ENCODE data around the gene SERPINB6. TPM values are rescaled to one million over a fixed set of nuclear protein-coding genes. Genes with fewer than 3 reads are reported as not detected.

SERPINB6 gene
- total RNA-seq, 1 experiment from 2014 or later, result 131 TPM

DNA sequence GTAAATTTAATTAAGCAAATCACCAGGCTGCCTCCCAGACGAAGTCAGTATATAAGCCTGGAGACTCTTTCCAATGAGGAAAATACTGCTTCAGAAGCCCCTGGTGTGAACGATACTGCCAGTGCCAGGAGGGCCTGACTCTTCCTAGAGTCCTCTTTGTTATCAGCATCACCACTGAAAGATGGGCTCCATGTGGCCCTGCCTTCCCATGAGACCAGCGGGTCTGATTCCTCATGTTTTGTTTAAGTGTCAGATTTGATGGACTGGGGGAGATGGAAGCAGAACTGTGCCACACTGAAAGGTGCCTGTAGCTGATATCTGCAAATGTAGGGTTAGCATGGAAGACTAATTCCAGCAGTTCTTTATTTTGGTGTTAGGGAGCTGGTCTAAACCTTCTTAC lies 36.2 kb upstream of the SERPINB6 start:
- H3K36me3 ChIP-seq (ENCODE audit: control insufficient read depth, insufficient read depth, low read length), result peaks cover 2% of the 10 kb centered on the region; the same call in 1 of the 2 replicates
- TF ChIP-seq, protein P1, sequence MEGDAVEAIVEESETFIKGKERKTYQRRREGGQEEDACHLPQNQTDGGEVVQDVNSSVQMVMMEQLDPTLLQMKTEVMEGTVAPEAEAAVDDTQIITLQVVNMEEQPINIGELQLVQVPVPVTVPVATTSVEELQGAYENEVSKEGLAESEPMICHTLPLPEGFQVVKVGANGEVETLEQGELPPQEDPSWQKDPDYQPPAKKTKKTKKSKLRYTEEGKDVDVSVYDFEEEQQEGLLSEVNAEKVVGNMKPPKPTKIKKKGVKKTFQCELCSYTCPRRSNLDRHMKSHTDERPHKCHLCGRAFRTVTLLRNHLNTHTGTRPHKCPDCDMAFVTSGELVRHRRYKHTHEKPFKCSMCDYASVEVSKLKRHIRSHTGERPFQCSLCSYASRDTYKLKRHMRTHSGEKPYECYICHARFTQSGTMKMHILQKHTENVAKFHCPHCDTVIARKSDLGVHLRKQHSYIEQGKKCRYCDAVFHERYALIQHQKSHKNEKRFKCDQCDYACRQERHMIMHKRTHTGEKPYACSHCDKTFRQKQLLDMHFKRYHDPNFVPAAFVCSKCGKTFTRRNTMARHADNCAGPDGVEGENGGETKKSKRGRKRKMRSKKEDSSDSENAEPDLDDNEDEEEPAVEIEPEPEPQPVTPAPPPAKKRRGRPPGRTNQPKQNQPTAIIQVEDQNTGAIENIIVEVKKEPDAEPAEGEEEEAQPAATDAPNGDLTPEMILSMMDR (IDR thresholded peaks at IDR 0.05), result no peak
- no peak for TF ChIP-seq TCF7L2 (IDR thresholded peaks at IDR 0.05; ENCODE audit: low read depth, low read length)
- TF ChIP-seq POLR2AphosphoS5 (IDR thresholded peaks at IDR 0.05; ENCODE audit: low read depth, low read length), result no peak
- no peak for TF ChIP-seq REST (IDR thresholded peaks at IDR 0.05; ENCODE audit: insufficient read depth in 1 of 2, low read depth in 2 of 2, low read length in 1 of 2)
- TF ChIP-seq SIN3A (IDR thresholded peaks at IDR 0.05; ENCODE audit: borderline replicate concordance, insufficient read depth, low read depth, low read length), result no peak
- H3K9me3 ChIP-seq (ENCODE audit: control insufficient read depth, insufficient read depth, low read depth, low read length), result peaks cover 8% of the 10 kb centered on the region
- ATAC-seq, result no peak
- no peaks in the 10 kb centered on the region for H3K4me1 ChIP-seq (ENCODE audit: control insufficient read depth, insufficient read depth, low read length)
- CTCF ChIA-PET, result interaction anchor here (0.8 kb wide), 1 partner anchor 61 kb away, joined by 7 read pairs; no protein-coding TSS in a partner anchor
- DNase-seq (ENCODE audit: low read depth, low spot score), result no peak
- intact Hi-C loops (cut with micrococcal nuclease; ENCODE audit: unreplicated experiment), result no loop called here
- POLR2A ChIA-PET, result no interaction called here
- no peaks in the 10 kb centered on the region for H3K27me3 ChIP-seq (ENCODE audit: control insufficient read depth, insufficient read depth, low read length)
- BruUV-seq (replicated peaks), result no TSS peak
- no peak overlapping the region for H3K27ac ChIP-seq (ENCODE audit: low read length)
- in situ Hi-C loops (cut with HindIII; ENCODE audit: low pct_unique_long_range_greater_than_20kb, low sequenced_read_pairs), result no loop called here
- no peak overlapping the region for H3K4me3 ChIP-seq (ENCODE audit: low read depth in 2 of 2, low read length in 2 of 2)

GRCh38 chr6:3006476-3006875 lies 35.1 kb upstream of the SERPINB6 start:
- in situ Hi-C loops (cut with HindIII; ENCODE audit: low pct_unique_long_range_greater_than_20kb, low sequenced_read_pairs) (no loop called here), intact Hi-C loops (cut with micrococcal nuclease; ENCODE audit: unreplicated experiment) (no loop called here)
- Histone ChIP-seq H3K36me3 (ENCODE audit: control insufficient read depth, insufficient read depth, low read length) (no peaks in the 10 kb centered on the region), H3K9me3 (ENCODE audit: control insufficient read depth, insufficient read depth, low read depth, low read length) (peaks cover 8% of the 10 kb centered on the region), H3K27me3 (ENCODE audit: control insufficient read depth, insufficient read depth, low read length) (no peaks in the 10 kb centered on the region), H3K4me1 (ENCODE audit: control insufficient read depth, insufficient read depth, low read length) (peaks cover 4% of the 10 kb centered on the region), H3K4me3 (ENCODE audit: low read depth in 2 of 2, low read length in 2 of 2) (no peak overlapping the region), H3K27ac (ENCODE audit: low read length) (no peak overlapping the region)
- ChIA-PET POLR2A (interaction anchor here (1.0 kb wide), 1 partner anchor 47 kb away, joined by 3 read pairs; no protein-coding TSS in a partner anchor), CTCF (no interaction called here)
- no TSS peak for BruUV-seq (replicated peaks)
- no peak for DNase-seq (ENCODE audit: low read depth, low spot score)
- TF ChIP-seq SIN3A (IDR thresholded peaks at IDR 0.05; ENCODE audit: borderline replicate concordance, insufficient read depth, low read depth, low read length), result no peak
- TF ChIP-seq POLR2AphosphoS5 (IDR thresholded peaks at IDR 0.05; ENCODE audit: low read depth, low read length), result no peak
- TF ChIP-seq TCF7L2 (IDR thresholded peaks at IDR 0.05; ENCODE audit: low read depth, low read length), result no peak
- TF ChIP-seq, protein P1 (IDR thresholded peaks at IDR 0.05), result no peak
- TF ChIP-seq REST (IDR thresholded peaks at IDR 0.05; ENCODE audit: insufficient read depth in 1 of 2, low read depth in 2 of 2, low read length in 1 of 2), result no peak
- no peak for ATAC-seq
